Neural progenitor cell (in vitro differentiated cells): Measurements from ENCODE around the gene CARMIL1. TPM values are rescaled to one million over a fixed set of nuclear protein-coding genes. Genes with fewer than 3 reads are reported as not detected.

Experiments used
- DNase-seq: peaks from one replicate; pipeline ENCODE4 v3.0.0-alpha.2; 2016; ENCODE audit warnings: low spot score
- H2AFZ ChIP-seq: fragments of 200-600 bp; sonication (generic); replicated peaks from 2 replicates; pipeline ENCODE4 v1.6.1; 2016; ENCODE audit warnings: antibody characterized with exemption
- H3F3A ChIP-seq: fragments of 200-600 bp; sonication (generic); 2 replicates; pipeline ENCODE4 v1.6.1; 2016; ENCODE audit warnings: antibody characterized with exemption, low read depth
- H3K27ac ChIP-seq: fragments of 200-600 bp; sonication (generic); 2 replicates; pipeline ENCODE4 v1.5.1; 2016; ENCODE audit warnings: mild to moderate bottlenecking
- H3K27me3 ChIP-seq: fragments of 200-600 bp; sonication (generic); 2 replicates; pipeline ENCODE4 v1.6.1; 2016; ENCODE audit warnings: mild to moderate bottlenecking, moderate library complexity
- H3K36me3 ChIP-seq: fragments of 200-600 bp; sonication (generic); 2 replicates; pipeline ENCODE4 v1.5.1; 2016
- H3K4me1 ChIP-seq: fragments of 200-600 bp; sonication (generic); 2 replicates; pipeline ENCODE4 v1.6.1; 2016; ENCODE audit warnings: mixed run types
- H3K4me2 ChIP-seq: fragments of 200-600 bp; sonication (generic); 2 replicates; pipeline ENCODE4 v1.6.1; 2016
- H3K4me3 ChIP-seq: fragments of 200-600 bp; sonication (generic); 2 replicates; pipeline ENCODE4 v1.5.1; 2016
- H3K79me2 ChIP-seq: fragments of 200-600 bp; sonication (generic); 2 replicates; pipeline ENCODE4 v1.6.1; 2016; ENCODE audit warnings: low read depth
- H3K9ac ChIP-seq: fragments of 200-600 bp; sonication (generic); 2 replicates; pipeline ENCODE4 v1.6.1; 2016
- H3K9me3 ChIP-seq: fragments of 200-600 bp; sonication (generic); 2 replicates; pipeline ENCODE4 v1.5.1; 2016; ENCODE audit warnings: low read depth
- H4K20me1 ChIP-seq: fragments of 200-600 bp; sonication (generic); 2 replicates; pipeline ENCODE4 v1.6.1; 2016; ENCODE audit warnings: low read depth
- H3K27ac Mint-ChIP-seq: 3 replicates; pipeline ENCODE4 v1.8.0; 2021; ENCODE audit warnings: mixed read lengths
- H3K27me3 Mint-ChIP-seq: 2 replicates; pipeline ENCODE4 v1.8.0; 2022; ENCODE audit warnings: low read depth, mild to moderate bottlenecking, inconsistent platforms, moderate library complexity, mixed read lengths; ENCODE audit not compliant: insufficient read depth
- H3K36me3 Mint-ChIP-seq: 3 replicates; pipeline ENCODE4 v1.8.0; 2021; ENCODE audit warnings: mixed read lengths
- H3K4me1 Mint-ChIP-seq: 3 replicates; pipeline ENCODE4 v1.8.0; 2021; ENCODE audit warnings: mixed read lengths
- H3K4me3 Mint-ChIP-seq: 3 replicates; pipeline ENCODE4 v1.8.0; 2021; ENCODE audit warnings: mild to moderate bottlenecking, moderate library complexity, mixed read lengths
- H3K9me3 Mint-ChIP-seq: 3 replicates; pipeline ENCODE4 v1.8.0; 2020; ENCODE audit warnings: mixed read lengths
- EZH2 ChIP-seq: fragments of 200-600 bp; sonication (generic); IDR thresholded peaks from 2 replicates; pipeline ENCODE4 v1.6.1; 2017; ENCODE audit warnings: antibody characterized with exemption, mild to moderate bottlenecking, moderate library complexity
- EZH2phosphoT487 ChIP-seq: fragments of 200-600 bp; sonication (generic); IDR thresholded peaks from 2 replicates; pipeline ENCODE4 v1.6.1; 2017; ENCODE audit warnings: antibody characterized with exemption
- total RNA-seq: library from RNA; depleted of rRNA; stranded (reverse); fragments of >200 nt; gene quantifications from 2 replicates; pipeline ENCODE4 v1.2.3, GENCODE V29; 2015; ENCODE audit warnings: low replicate concordance
- TF ChIP-seq, protein P1 (sequence below): fragments of 200-600 bp; sonication (generic); IDR thresholded peaks from 2 replicates; pipeline ENCODE4 v1.5.1; 2017; ENCODE audit warnings: antibody characterized with exemption, mild to moderate bottlenecking

The CARMIL1 gene
- total RNA-seq, 1 donor from 2014 or later, result 13.3 TPM

DNA sequence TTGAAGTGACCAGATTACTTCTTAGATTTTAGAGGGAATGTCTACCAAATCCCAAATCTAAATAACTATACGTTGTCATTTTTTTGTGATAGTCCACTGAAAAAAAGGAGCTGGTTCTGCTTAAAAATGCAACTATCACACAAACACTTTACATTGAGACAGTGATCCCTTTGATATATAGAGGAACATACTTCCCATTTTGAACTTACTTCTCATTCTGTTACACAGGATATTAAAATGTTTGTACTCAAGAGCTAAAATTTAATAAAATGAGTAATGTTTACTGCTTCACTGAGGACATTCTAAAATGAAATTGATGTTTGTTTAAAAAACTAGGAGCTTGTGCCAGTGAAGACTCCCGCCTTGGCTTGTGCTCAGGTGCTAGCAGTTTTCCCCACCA, 174.1 kb downstream of the CARMIL1 start:
- peaks cover 9% of the 10 kb centered on the region for H3F3A ChIP-seq
- H3K4me3 Mint-ChIP-seq, result no peak overlapping the region
- peaks cover 44% of the 10 kb centered on the region for H3K4me1 Mint-ChIP-seq
- no peaks in the 10 kb centered on the region for H3K9me3 ChIP-seq
- H3K27ac Mint-ChIP-seq, result no peak overlapping the region
- no peak overlapping the region for H3K4me3 ChIP-seq
- H3K79me2 ChIP-seq, result no peaks in the 10 kb centered on the region
- no peaks in the 10 kb centered on the region for H3K36me3 ChIP-seq
- H3K4me1 ChIP-seq, result peaks cover 33% of the 10 kb centered on the region
- no peak for DNase-seq
- H3K27ac ChIP-seq, result no peak overlapping the region
- no peaks in the 10 kb centered on the region for H3K36me3 Mint-ChIP-seq
- no peaks in the 10 kb centered on the region for H3K27me3 ChIP-seq
- H3K27me3 Mint-ChIP-seq, result peaks cover 6% of the 10 kb centered on the region
- TF ChIP-seq, protein P1, sequence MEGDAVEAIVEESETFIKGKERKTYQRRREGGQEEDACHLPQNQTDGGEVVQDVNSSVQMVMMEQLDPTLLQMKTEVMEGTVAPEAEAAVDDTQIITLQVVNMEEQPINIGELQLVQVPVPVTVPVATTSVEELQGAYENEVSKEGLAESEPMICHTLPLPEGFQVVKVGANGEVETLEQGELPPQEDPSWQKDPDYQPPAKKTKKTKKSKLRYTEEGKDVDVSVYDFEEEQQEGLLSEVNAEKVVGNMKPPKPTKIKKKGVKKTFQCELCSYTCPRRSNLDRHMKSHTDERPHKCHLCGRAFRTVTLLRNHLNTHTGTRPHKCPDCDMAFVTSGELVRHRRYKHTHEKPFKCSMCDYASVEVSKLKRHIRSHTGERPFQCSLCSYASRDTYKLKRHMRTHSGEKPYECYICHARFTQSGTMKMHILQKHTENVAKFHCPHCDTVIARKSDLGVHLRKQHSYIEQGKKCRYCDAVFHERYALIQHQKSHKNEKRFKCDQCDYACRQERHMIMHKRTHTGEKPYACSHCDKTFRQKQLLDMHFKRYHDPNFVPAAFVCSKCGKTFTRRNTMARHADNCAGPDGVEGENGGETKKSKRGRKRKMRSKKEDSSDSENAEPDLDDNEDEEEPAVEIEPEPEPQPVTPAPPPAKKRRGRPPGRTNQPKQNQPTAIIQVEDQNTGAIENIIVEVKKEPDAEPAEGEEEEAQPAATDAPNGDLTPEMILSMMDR, result no peak
- TF ChIP-seq EZH2phosphoT487 (no peak), EZH2 (no peak)
- no peak overlapping the region for H2AFZ ChIP-seq
- H3K9ac ChIP-seq, result no peak overlapping the region
- H4K20me1 ChIP-seq, result no peaks in the 10 kb centered on the region
- no peaks in the 10 kb centered on the region for H3K9me3 Mint-ChIP-seq
- H3K4me2 ChIP-seq, result no peak overlapping the region

DNA sequence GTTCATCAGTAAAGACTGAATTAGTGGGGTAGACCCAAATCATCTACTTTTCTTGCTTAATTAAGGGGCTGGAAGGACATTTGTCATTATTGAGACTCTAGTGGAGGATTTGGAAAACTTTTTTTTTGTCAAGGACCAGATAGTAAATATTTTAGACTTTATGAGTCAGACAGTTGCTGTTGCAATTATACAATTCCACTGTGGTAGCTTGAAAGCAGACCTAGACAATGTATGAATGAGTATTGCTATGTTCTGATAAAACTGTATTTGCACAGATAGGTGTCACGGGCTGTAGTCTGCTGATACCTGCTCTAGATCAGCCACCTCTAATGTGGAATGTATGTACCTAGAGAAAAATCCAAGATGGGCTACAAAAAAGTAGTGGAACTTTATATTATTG, 175.0 kb downstream of the CARMIL1 start:
- H3K27me3 ChIP-seq, result no peaks in the 10 kb centered on the region
- no peaks in the 10 kb centered on the region for H3K36me3 Mint-ChIP-seq
- DNase-seq, result no peak
- no peaks in the 10 kb centered on the region for H3K9me3 ChIP-seq
- H3K27me3 Mint-ChIP-seq, result peaks cover 6% of the 10 kb centered on the region
- H2AFZ ChIP-seq, result no peak overlapping the region
- no peak overlapping the region for H3K4me3 ChIP-seq
- H3K4me3 Mint-ChIP-seq, result no peak overlapping the region
- H4K20me1 ChIP-seq, result no peaks in the 10 kb centered on the region
- H3K4me1 ChIP-seq, result peaks cover 25% of the 10 kb centered on the region
- no peak overlapping the region for H3K9ac ChIP-seq
- peaks cover under 1% of the 10 kb centered on the region for H3F3A ChIP-seq
- TF ChIP-seq EZH2phosphoT487 (no peak), EZH2 (no peak)
- TF ChIP-seq, protein P1, result no peak
- no peaks in the 10 kb centered on the region for H3K36me3 ChIP-seq
- H3K4me1 Mint-ChIP-seq, result peaks cover 39% of the 10 kb centered on the region
- no peak overlapping the region for H3K27ac ChIP-seq
- H3K4me2 ChIP-seq, result no peak overlapping the region
- H3K79me2 ChIP-seq, result no peaks in the 10 kb centered on the region
- no peak overlapping the region for H3K27ac Mint-ChIP-seq
- no peaks in the 10 kb centered on the region for H3K9me3 Mint-ChIP-seq

DNA sequence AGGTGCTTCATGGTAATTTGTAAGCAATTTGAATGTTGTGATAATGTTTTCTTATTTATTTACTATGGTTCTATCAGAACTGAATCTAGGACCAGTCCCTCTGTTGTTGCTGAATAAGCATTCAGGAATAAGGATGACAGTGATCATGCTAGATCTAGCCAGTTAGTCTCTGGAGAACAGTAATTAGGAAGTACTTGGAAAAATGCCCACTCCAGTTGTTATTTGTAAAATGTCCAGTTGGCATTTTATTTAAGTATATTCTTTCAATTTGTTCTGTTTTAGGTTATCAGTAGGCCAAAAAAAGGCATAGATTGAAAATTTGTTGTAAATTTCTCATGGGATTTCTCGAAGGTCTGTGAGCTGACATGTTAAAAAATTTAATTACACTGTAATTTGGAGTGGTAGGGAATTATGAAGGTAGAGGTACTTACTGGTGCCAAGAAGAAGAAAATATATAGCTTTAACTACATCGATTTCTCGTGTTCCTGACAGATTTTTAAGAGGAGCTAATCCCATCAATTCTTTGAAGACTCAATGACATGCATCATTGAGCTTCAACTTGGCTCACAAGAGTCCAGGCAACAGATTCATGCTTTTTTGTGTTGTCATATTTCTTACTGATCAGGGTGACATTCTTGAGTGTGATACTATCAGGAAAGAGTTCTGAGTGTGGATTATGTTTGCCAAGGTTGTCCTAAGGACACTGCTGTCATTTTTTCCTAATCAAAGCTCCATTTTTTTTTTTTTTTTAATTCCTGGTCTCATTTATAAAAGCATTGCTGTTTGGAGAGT, 177.3 kb downstream of the CARMIL1 start:
- Histone ChIP-seq H3F3A (peaks cover 3% of the 10 kb centered on the region), H4K20me1 (no peaks in the 10 kb centered on the region), H3K36me3 (no peaks in the 10 kb centered on the region), H3K9ac (no peak overlapping the region), H3K4me2 (no peak overlapping the region), H3K4me1 (peaks cover 13% of the 10 kb centered on the region), H3K9me3 (no peaks in the 10 kb centered on the region), H2AFZ (no peak overlapping the region), H3K4me3 (no peak overlapping the region), H3K27ac (no peak overlapping the region), H3K27me3 (no peaks in the 10 kb centered on the region), H3K79me2 (no peaks in the 10 kb centered on the region)
- Mint-ChIP-seq H3K36me3 (no peaks in the 10 kb centered on the region), H3K4me1 (peaks cover 29% of the 10 kb centered on the region), H3K4me3 (no peak overlapping the region), H3K27me3 (peaks cover 4% of the 10 kb centered on the region), H3K9me3 (no peaks in the 10 kb centered on the region), H3K27ac (peak overlapping the region; percentile 10)
- DNase-seq, result no peak
- TF ChIP-seq, protein P1, result no peak
- no peak for TF ChIP-seq EZH2phosphoT487
- no peak for TF ChIP-seq EZH2
